ENCODE results near the gene ACBD6.

ACBD6 gene

DNA sequence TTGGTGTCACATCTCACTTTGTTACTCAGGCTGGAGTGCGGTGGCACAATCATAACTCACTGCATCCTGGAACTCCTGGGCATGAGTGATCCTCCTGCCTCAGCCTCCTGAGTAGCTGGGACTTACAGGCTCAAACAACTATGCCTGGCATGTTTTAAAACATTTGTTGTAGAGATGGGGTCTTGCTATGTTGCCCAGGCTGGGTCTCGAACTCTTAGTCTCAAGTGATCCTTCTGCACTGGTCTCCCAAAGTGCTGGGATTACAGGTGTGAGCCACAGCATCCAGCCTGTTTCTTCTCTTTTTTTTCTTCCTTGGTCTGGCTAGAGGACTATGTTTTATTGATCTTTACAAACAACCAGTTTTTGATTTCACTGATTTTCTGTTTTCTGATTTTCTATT, 207.7 kb downstream of the ACBD6 start:
- DNase-seq (ENCODE audit: low read depth): no peak

DNA sequence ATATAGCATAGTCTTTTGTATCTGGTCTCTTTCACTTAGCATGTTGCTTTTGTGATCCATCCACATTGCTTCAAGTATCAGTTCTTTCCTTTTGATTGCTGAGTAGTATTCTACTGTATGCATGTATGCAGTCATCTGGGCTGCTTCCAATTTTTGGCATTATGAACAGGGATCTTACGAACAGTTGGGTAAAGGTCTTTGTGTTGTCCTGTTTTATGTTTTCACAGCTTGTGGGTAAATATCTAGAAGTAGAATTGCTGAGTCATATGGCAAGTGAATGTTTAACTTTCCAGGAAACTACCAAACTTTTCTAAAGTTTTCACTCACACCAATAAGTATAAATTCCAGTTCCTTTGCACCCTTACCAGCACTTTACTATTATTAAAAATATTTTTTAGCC, 211.4 kb downstream of the ACBD6 start:
- no peak for DNase-seq (ENCODE audit: low read depth)

DNA sequence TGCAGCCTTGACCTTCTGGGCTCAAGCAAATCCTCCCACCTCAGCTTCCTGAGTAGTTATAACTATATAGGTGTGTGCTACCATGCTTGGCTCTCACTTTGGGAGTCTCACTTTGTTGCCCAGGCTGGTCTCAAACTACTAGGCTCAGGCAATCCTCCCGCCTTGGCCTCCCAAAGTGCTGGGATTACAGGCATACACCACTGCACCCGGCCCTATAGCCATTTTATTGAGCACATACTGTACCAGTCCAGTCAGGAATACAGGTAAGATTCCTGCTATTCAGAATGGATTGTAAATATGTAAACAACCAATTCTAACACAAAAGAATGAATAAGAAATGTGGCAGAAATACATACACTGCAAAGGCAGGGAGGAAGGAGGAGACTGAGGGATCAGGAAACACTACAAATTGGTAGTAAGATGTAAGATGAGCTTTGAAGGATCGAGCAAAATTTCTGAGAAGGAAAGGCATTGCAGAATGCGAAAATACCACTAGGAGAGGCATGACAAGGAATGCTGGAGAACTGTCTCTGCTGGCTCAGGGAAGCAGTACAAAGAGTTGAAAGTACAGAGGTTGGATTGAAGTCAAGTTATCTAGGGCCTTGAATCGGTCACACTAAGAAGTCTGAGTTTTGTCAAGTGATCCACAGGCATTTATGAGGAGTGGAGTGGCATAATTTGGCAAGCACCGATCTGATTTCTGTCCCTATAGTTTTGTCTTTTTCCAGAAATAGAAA, 211.9 kb downstream of the ACBD6 start:
- no peak for DNase-seq (ENCODE audit: low read depth)

DNA sequence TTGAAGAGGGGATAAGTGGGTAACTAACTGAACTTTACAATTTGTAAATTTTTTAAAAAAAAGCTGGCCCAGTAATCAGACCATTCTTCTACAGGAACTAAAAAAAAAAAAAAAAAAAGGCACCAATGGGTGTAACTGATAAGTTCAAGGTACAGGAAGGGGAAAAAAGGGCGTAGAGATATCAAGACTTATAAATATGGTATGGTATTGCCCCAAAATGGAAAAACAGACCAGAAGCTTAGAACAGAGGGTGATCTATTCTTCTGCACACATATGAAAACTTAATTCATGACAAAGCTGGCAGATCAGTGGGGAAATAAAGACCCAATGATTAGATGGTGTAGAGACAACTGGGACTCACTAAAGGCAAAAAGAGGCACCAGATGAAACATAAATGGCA, 213.4 kb downstream of the ACBD6 start:
- DNase-seq (ENCODE audit: low read depth): no peak

DNA sequence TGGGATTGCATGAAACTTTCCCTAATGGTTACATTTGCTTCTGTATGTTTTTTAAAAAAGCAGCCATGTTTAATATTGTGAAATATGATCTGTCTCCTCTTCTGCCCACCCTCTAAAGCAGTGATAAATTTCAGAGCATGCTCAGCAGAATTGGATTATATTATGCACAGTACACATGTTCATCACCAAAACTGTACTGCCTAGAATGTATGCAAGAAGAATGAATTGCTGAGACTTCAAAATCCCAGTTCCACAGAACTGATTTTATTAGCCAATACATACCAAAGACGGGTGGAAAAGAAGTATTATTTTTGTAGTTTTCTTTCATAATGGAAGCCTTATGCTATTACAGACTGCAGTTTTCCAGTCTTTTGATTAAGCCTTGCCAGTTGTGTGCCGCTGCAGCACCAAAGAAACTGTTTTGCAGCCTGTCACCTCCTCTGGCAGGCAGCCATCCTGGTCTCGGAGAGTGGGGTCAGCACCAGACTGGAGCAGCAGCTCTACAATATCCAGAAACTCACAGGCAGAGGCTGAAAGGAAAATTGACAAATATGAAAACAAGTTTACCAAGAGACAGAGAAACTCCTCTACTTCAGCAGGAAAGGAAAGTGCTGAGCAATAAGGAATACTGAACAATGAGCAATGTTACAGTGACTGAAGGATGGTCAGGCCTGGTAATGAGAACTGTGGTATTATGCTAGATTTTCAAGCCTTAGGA, 214.2 kb downstream of the ACBD6 start:
- no peak for DNase-seq (ENCODE audit: low read depth)

DNA sequence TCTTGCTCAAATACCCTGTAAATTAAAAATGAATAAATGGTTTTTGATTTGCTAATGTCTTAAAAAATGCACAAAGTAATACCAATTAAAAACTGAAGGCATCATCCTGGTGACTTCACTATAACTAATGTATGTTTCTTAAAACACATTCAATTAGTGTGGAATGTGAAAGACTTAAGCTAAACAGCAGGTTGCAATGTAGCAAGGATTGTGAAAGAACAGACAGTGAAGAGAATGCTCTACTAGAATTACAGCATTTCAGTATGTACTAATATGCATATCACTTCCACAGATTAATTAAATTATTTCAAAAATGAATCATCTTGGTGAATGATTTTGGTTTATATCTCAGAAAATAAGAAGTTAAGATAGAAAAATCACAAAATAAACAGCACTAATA, 216.0 kb downstream of the ACBD6 start:
- DNase-seq (ENCODE audit: low read depth): no peak

DNA sequence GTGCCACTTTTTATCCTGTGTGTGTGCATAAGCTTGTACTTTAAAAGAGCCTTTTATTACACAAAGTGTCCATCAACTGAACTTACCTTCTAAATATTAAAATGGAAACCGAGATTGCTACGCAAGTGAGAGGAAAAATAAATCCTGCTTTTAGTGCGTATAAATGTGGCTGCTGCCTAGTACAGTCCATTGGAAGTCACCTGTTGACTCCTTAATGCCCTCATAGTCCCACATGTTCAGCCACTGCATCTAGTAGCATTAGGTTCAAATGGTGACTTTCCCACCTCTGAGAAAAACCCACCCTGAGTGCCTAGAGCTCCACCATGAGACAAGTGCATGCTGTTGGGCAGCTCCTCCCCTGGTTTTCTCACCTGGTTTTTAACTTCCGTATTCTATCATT, 219.3 kb downstream of the ACBD6 start:
- DNase-seq (ENCODE audit: low read depth): no peak

DNA sequence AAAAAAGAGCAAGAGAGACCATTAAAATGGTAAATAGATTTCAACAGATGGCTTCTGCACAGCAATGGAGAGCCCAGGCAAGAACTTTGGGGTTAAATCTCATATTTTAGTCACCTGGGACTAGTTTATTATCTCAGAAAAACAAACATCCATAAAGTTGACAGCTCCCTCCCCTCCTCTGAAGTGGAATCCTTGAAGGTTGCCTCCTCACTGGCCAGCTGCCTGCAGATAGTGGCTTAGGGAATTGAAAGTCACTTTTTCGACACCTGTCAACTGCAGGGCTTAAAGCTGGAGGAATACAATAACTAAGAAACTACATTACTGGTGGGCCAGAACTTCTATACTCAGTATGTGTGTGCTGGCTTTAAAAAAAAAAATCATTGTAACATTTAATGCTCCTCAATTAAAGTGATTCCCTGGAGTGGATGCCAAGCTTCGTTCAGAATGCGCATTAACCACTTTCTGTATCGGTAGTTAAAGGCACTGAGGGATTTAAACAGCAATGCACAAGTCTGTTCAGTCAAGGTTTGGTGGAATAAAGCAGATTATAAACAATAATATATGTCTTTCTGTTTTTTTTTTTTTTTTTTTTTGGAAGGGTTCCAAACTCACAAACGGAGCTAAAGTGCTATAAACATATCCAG, 219.9 kb downstream of the ACBD6 start:
- no peak for DNase-seq (ENCODE audit: low read depth)

DNA sequence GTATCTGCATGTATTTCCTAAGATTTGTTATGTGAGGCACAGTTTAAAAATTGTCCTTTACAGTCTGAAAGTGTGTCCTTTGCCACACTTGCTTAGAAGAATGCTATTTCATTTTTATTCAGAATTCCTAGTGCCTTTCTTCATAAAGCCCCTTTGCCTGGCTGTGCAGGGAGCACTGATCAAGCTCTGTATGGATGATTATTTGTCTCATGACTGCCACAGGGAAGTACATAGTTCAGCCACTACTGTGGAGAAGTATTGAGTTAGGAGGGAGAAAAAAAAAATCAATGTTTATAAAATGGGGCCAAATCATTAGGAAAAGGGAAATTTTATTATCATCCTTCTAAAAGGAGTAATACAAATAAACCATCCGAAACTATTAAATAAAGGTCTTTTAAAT, 220.9 kb downstream of the ACBD6 start:
- no peak for DNase-seq (ENCODE audit: low read depth)

DNA sequence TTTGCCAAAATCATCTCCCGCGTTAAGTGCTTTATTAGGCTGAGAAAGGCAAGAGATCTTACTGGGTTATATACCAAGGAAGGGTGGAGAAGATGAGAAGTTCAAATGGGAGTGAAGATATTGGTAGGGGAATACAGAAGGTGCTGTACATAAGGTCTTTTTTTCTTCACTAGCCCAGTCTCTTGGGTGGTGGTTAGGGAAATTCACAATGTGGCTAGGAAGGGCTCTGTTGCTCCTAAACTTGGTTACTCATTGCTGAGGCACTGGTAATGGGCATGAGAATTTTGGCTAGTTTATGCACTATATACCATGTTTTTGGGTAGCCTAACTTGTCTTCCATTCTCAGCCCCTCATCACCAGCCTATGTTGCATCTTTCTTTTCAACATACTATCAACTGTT, 221.8 kb downstream of the ACBD6 start:
- no peak for DNase-seq (ENCODE audit: low read depth)

DNA sequence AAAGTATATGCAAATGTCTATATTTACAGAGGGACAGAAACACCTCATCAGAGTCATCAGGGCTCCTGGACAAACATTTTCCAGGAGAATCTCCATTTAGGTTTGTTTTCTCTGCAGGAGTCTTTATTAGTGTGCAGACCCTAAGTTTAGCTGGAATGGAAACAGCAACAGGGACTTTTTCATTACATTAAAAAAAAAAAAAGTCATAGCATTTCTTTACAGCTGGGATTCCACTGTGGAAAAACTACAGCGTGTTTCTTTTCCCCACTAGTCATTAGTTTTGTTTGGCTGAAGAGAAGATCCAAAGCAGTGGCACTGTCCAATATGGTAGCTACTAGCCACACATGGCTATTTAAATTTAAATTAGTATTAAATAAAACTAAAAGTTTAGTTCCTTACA, 222.7 kb downstream of the ACBD6 start:
- DNase-seq (ENCODE audit: low read depth): no peak

DNA sequence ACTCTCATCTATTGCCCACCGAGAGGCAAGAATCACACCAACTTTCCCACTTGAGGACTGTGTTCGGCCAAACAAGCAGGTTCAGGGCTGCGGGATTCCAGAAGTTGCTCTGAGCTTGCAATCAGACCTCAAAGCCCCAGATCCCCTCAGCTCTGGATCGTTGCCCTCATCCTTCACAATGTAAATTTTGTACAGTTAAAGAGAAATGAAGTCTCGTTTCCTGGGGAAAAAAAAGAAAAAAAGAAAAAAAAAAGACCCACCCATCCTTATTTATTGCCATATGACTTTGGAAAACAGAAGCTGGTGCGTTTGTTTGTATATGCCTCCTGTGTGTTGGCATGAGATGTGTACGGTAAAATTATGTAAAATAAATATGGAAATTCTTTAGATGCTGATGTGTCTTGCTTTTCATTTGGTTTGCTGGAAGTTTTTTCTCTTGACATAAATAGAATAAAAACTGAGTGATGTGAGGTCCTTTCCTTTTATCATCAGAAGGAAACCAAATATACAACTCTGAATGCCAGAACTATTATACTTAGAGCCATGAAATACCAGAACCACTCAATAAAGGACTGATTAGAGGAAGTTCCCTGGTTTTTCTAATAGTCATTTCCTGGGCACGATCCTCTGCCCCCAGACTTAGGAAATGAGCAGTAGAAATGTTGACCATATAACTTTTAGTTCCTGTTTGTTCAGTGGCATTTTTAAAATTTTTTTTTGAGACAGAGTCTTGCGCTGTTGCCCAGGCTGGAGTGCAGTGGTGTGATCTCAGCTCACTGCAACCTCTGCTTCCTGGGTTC, 223.6 kb downstream of the ACBD6 start:
- DNase-seq (ENCODE audit: low read depth): no peak

DNA sequence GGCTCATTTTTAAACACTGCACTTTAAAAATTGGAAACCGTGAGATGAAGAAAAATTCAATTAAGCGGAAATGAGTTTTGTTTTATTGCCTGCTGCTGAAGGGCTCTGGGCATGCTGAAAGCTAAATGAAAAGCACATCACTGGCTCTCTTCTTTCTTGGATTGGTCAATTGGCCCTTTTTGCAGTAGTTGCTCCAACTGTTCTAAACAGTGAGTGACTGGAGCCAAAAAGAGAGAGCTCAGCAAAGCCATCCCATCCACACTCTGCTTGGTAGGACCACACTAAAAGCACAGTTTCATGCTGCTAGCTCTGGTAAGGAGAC, 224.2 kb downstream of the ACBD6 start:
- DNase-seq (ENCODE audit: low read depth): no peak

DNA sequence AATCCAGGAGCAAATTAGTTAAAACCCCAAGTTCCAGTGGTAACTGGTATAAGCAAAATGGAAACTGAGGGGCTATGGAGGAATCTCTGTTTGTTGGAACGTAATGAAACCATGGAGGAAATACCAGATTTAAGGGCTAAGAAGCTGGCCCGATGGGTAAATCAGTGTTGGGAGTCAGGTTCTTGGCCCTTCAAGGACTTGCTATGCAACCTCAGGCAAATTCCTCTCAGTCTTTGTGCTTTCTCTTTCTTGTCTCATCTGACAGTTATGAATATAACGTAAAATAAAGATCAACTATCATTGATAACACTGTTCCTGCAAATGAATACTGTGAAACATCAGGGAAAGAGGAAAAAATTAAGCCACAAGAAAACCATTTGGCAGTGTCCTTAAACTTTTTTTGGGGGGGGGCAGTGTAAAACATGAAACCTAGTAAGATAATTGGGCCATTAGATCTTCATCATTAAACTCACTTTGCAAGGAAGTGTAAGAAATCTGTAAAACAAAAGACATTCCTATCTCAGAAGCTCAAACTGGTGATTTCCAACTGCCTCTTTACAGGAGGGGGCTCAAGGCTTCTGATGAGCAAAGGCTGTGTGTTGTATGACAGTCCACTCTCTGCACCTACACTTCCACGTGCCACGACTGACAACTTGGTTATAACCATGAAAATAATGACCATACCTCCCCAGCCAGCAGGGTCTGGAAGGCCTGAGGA, 224.7 kb downstream of the ACBD6 start:
- DNase-seq (ENCODE audit: low read depth): no peak

DNA sequence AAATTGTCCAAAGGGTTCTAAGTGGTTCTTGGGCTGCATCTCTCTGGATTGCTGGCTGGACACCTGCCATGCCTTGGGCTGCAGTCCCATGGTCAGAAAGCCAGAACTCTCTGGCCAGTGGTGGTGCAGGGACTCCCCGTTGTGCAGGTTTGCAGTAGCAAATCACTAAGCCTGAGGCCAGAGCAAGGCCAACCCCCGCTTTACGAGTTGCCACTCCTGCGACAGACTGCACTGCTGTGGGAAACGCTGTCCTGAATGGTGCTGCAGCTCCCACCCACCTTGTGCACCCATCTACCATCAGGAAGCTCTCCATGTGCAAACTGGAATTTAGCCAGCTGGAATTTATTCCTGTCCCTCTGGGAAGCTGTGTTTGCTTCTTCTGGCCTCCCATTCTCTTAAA, 226.7 kb downstream of the ACBD6 start:
- DNase-seq (ENCODE audit: low read depth): no peak

DNA sequence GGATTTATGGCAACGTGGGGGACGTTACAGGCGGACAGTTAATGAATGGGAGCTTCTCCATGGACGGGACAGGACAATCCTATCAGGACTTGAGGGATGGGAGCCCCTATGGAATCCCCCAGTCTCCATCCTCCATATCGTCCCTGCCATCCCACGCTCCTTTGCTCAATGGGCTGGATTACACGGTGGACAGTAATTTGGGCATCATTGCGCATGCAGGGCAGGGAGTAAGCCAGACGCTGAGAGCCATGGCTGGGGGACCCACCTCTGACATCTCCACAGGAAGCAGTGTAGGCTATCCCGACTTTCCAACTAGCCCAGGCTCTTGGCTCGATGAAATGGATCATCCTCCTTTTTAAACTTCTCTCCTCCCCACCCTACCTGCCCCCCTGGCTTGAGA, 228.2 kb downstream of the ACBD6 start:
- DNase-seq (ENCODE audit: low read depth): no peak

DNA sequence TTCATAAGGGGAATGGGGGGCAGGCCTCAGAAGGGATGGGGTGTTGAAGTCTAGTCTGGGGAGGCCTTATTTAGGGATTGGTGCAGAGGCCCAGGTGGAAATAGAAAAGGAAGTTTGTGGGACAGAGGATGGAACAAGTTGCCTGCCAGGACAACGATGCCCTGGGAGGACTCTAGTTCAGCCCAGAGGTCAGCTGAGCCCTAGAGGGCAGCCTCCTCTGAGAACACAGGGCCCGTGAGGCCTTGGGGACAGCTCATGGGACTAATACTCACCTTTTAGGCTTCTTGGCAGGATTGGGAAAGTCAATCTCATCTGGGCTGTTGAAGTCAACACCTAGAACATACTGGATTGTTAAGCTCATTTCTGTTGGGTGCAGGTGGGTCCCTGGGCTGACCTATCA, 229.3 kb downstream of the ACBD6 start:
- DNase-seq (ENCODE audit: low read depth): no peak

DNA sequence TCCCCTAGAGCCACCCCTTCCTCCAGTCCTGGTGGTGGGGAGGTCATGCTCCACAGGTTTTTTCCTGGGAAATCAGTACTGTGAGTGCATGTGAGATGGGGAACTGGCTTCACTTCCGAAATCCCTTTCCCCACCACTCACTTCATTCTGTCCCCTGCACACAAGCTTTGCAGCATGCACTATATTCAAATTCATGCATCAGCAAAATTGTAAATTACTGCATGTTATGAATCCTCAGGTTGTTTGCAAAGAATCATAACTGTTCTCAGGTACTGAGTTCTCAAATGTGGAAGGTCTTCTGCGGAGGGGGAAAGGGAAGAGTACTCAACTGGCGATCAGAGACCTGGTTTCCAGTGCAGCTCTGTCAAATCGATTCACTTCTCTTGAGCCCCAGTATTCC, 230.0 kb downstream of the ACBD6 start:
- DNase-seq (ENCODE audit: low read depth): no peak

DNA sequence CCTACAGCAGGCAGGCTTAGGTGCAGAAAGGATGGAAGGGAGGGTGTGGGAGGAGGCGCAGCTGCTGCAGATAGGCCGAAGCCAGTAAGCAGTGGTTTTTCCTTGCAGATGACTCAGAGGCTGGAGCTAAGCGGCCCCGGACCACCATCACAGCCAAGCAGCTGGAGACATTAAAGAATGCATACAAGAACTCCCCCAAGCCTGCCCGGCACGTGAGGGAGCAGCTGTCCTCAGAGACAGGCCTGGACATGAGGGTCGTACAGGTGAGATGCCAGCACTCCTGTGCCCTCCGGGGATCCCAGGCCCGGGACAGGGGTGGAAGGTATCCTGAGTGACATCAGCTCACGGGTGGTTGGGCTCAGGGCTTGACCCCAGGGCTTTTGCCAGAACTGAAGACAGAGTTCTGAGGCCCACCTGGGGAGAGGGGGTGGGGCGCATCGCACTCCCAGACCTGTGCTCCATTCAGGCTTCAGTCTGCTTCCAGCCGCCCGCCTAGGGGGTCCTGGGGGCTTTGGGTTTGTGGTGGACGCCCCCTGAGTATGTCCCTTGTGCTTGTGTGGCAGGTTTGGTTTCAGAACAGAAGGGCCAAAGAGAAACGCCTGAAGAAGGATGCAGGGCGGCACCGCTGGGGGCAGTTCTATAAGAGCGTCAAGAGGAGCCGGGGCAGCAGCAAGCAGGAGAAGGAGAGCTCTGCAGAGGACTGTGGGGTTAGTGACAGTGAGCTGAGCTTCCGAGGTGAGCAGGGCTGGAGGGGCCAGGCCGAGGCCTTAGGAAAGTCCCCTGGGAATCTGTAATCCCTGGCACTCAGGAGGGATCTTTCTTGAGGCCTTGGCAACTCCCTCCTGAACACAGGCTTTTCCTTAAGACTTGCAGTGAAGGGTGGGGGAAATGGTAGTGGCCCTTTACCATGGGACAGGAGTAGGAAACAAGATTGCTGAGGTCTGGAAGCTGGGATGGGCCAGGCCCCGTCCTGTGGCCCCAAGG, 230.8 kb downstream of the ACBD6 start:
- DNase-seq (ENCODE audit: low read depth): no peak

DNA sequence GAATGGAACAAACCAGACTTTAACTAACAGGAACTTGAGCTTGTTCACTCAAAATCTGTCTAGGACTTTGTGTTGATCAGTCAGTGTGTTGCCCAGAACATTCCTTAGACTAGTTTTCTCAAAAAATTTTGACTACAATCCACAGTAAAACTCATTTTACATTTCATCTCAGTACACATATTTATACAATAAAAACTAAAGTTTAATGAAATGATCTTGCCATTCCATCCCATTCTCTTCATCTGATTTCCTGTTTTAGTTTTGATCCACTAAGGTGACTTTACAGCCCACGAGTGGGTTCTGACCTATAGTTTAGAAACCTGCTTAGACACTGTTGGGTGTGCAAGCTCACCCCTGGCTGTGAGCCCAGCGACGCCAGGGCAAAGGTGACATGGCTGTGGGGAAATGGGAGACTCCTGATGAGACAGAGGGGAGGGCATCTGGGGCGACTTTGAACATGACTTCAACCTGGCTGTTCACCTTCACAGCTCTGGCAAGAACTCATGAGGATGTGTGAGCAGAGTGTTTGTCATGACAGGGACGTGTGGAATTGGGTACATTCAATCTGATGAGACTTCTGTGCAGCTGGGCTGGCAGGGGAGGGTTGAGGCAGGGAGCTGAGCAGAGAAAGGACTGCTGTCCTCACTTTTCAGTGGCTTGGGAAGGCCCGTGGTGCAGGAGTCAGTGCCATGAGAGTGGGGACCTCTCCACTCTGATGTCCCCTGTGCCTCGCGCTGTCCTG, 231.7 kb downstream of the ACBD6 start:
- DNase-seq (ENCODE audit: low read depth): no peak
